Fibroblast of skin of right quadriceps (primary cell): Measurements from ENCODE around the gene ZWILCH.
"Not testable (repeated sequence)": the region's sequence is repeated elsewhere in the genome, so short reads cannot be mapped to it uniquely, and the experiment has no call there.

Experiments
- DNase-seq: peaks from one replicate; pipeline ENCODE4 v3.0.0-alpha.2; 2013

ZWILCH gene

GRCh38 chr15:66504563-66505429, at the start of gene ZWILCH, which contains the start of gene RPL4:
Gene ZWILCH, plus strand, starts transcription at chr15:66505326. Its CDS starts 13 bp downstream, at chr15:66505339.
Gene RPL4, minus strand, starts transcription at chr15:66504855. Its CDS starts 65 bp downstream, at chr15:66504790.
- peak; percentile 92 for DNase-seq

- peak; percentile 20 for DNase-seq
Measured at GRCh38 chr15:66456211-66456610, 48.9 kb upstream of the ZWILCH start.

- peak; percentile 57 for DNase-seq
Measured at GRCh38 chr15:66459818-66460615, 45.1 kb upstream of the ZWILCH start.

- not testable (repeated sequence) for DNase-seq
Measured at GRCh38 chr15:66461294-66461693, 43.8 kb upstream of the ZWILCH start.

- DNase-seq, result no peak
Measured at GRCh38 chr15:66461917-66462316, 43.2 kb upstream of the ZWILCH start.

GRCh38 chr15:66462627-66463026, 42.5 kb upstream of the ZWILCH start:
- no peak for DNase-seq

- DNase-seq, result not testable (repeated sequence)
Measured at GRCh38 chr15:66465294-66465693, 39.8 kb upstream of the ZWILCH start.

GRCh38 chr15:66467162-66468040, 37.7 kb upstream of the ZWILCH start:
- not testable (repeated sequence) for DNase-seq

GRCh38 chr15:66470825-66471224, 34.3 kb upstream of the ZWILCH start:
- DNase-seq, result not testable (repeated sequence)

- peak; percentile 37 for DNase-seq
Measured at GRCh38 chr15:66472176-66472999, 32.7 kb upstream of the ZWILCH start.

- DNase-seq, result no peak
Measured at GRCh38 chr15:66474135-66474534, 31.0 kb upstream of the ZWILCH start.

GRCh38 chr15:66474963-66475362, 30.2 kb upstream of the ZWILCH start:
- DNase-seq, result no peak

GRCh38 chr15:66476535-66476934, 28.6 kb upstream of the ZWILCH start:
- DNase-seq, result no peak

GRCh38 chr15:66477011-66477410, 28.1 kb upstream of the ZWILCH start:
- DNase-seq, result no peak

- no peak for DNase-seq
Measured at GRCh38 chr15:66480267-66480666, 24.9 kb upstream of the ZWILCH start.

GRCh38 chr15:66481107-66481856, 23.8 kb upstream of the ZWILCH start:
- no peak for DNase-seq

GRCh38 chr15:66482539-66482938, 22.6 kb upstream of the ZWILCH start:
- DNase-seq, result no peak

GRCh38 chr15:66483131-66483566, 22.0 kb upstream of the ZWILCH start:
- peak; percentile 70 for DNase-seq

GRCh38 chr15:66484539-66485112, 20.5 kb upstream of the ZWILCH start:
- DNase-seq, result no peak

GRCh38 chr15:66486887-66487286, 18.2 kb upstream of the ZWILCH start:
- DNase-seq, result no peak

- no peak for DNase-seq
Measured at GRCh38 chr15:66488525-66488924, 16.6 kb upstream of the ZWILCH start.
